Sigmoid colon (tissue), 7 donors: Measurements from ENCODE around the gene CEACAM16. TPM values are rescaled to one million over a fixed set of nuclear protein-coding genes. Genes with fewer than 3 reads are reported as not detected.

ENCODE experiments used
- DNase-seq: peaks from one replicate; pipeline ENCODE4 v3.0.0-alpha.2; 2019
- H3K27ac ChIP-seq, 4 donors: fragments of 200-600 bp; sonication (generic); one replicate each; pipeline ENCODE4 v1.5.1; 2016 to 2019; ENCODE audit warnings: mild to moderate bottlenecking in 1 of 4
- H3K27me3 ChIP-seq, 3 donors: fragments of 200-600 bp; sonication (generic); one replicate each; pipeline ENCODE4 v1.5.1; 2019; ENCODE audit warnings: mild to moderate bottlenecking in 1 of 3
- H3K36me3 ChIP-seq, 4 donors: fragments of 200-600 bp; sonication (generic); one replicate each; pipeline ENCODE4 v1.5.1; 2016 to 2019
- H3K4me1 ChIP-seq, 4 donors: fragments of 200-600 bp; sonication (generic); one replicate each; pipeline ENCODE4 v1.5.1; 2017 to 2019
- H3K4me3 ChIP-seq, 4 donors: fragments of 200-600 bp; sonication (generic); one replicate each; pipeline ENCODE4 v1.5.1; 2017 to 2019; ENCODE audit warnings: mild to moderate bottlenecking in 2 of 4, moderate library complexity in 1 of 4
- H3K9me3 ChIP-seq, 4 donors: fragments of 200-600 bp in 3 of 4; sonication (generic) in 3 of 4; one replicate each; pipeline versions ENCODE4 v1.5.1 to v1.6.1; 2013 to 2019
- EP300 ChIP-seq, 4 donors: sonication (generic); formaldehyde crosslinking; IDR thresholded peaks; one replicate each; pipeline ENCODE4 v1.6.1; 2017; ENCODE audit warnings: antibody characterized with exemption in 4 of 4
- POLR2A ChIP-seq, 2 donors: fragments of 450-650 bp; IDR thresholded peaks; one replicate each; pipeline ENCODE4 v1.6.1; 2016; ENCODE audit warnings: antibody characterized with exemption in 2 of 2, mild to moderate bottlenecking in 2 of 2, moderate library complexity in 2 of 2
- POLR2AphosphoS5 ChIP-seq, 4 donors: sonication (generic); formaldehyde crosslinking; IDR thresholded peaks; one replicate each; pipeline ENCODE4 v1.6.1; 2017; ENCODE audit warnings: antibody characterized with exemption in 4 of 4
- WGBS, 2 donors: extraction: QIAGEN DNeasy Blood & Tissue Kit; methylation state at CpG; one replicate each; pipeline ENCODE4 v1.1.7; 2013; 5-methylcytosine and 5-hydroxymethylcytosine counted together
- intact Hi-C: fragments of 100-400 bp; cut with DNase I; formaldehyde crosslinking; loops from one replicate; pipeline ENCODE4 v1.15.1; 2023
- polyA plus RNA-seq, 3 donors: library from polyadenylated mRNA; stranded (reverse); fragments of 200-250 nt; gene quantifications; one replicate each; pipeline ENCODE4 v1.2.3, GENCODE V29; 2013
- total RNA-seq, 4 donors: library from RNA; depleted of rRNA; stranded (reverse); fragments of >200 nt; gene quantifications; one replicate each; pipeline ENCODE4 v1.1.0, GENCODE V29; 2016
- TF ChIP-seq, protein P1 (sequence below), 4 experiments: fragments of 450-650 bp in 3 of 4; fragments of 200-600 bp in 1 of 4; IDR thresholded peaks; one replicate each; pipeline ENCODE4 v1.5.1; 2016 to 2019; ENCODE audit warnings: antibody characterized with exemption in 4 of 4, mild to moderate bottlenecking in 3 of 4, moderate library complexity in 2 of 4
- donor health status: healthy with polysubstance abuse.
- donor health status: Bipolar disorder and iron deficiency.
- donor health status: healthy.

CEACAM16 gene
- total and polyA plus RNA-seq, 7 donors, result not detected

DNA sequence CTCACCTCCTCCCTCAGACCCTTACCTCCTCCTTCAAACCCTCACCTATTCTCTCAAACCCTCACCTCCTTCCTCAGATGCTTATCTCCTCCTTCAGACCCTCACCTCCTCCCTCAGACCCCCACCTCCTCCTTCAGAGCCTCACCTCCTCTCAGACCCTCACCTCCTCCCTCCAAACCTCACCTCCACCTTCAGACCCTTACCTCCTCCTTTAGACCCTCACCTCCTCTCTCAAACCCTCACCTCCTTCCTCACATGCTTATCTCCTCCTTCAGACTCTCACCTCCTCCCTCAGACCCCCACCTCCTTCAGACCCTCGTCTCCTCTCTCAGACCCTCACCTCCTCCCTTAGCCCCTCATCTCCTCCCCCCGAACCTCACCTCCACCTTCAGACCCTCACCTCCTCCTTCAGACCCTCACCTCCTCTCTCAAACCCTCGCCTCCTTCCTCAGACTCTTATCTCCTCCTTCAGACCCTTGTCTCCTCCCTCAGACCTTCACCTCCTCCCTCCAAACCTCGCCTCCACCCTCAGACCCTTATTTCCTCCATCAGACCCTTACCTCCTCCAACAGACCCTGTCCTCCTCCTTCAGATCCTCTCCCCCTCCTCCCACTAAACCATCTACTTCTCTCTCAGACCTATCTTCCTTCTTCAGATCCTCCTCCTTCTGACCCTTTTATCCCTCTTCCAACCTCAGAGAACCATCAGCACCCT is 47.1 kb downstream of the CEACAM16 start:
- peak overlapping the region; percentile 90 to 98 (median 94) for H3K27ac ChIP-seq
- intact Hi-C loops, result loop anchor here (5.0 kb wide), 2 partner anchors 101 to 1551 kb away; partner anchors contain the start of genes HIF3A and NECTIN2
- TF ChIP-seq EP300 (IDR thresholded peaks at IDR 0.05) (no peak), POLR2A (IDR thresholded peaks at IDR 0.05) (no peak), POLR2AphosphoS5 (IDR thresholded peaks at IDR 0.05) (no peak)
- TF ChIP-seq, protein P1, sequence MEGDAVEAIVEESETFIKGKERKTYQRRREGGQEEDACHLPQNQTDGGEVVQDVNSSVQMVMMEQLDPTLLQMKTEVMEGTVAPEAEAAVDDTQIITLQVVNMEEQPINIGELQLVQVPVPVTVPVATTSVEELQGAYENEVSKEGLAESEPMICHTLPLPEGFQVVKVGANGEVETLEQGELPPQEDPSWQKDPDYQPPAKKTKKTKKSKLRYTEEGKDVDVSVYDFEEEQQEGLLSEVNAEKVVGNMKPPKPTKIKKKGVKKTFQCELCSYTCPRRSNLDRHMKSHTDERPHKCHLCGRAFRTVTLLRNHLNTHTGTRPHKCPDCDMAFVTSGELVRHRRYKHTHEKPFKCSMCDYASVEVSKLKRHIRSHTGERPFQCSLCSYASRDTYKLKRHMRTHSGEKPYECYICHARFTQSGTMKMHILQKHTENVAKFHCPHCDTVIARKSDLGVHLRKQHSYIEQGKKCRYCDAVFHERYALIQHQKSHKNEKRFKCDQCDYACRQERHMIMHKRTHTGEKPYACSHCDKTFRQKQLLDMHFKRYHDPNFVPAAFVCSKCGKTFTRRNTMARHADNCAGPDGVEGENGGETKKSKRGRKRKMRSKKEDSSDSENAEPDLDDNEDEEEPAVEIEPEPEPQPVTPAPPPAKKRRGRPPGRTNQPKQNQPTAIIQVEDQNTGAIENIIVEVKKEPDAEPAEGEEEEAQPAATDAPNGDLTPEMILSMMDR (IDR thresholded peaks at IDR 0.05), result no peak
- H3K4me1 ChIP-seq, result peaks cover 0 to 87% (median 78%) of the 10 kb centered on the region in 4 donors
- no peaks in the 10 kb centered on the region for H3K27me3 ChIP-seq
- 66 to 74% methylated on average over 4 of the region's 4 CpGs for WGBS, 2 donors
- H3K4me3 ChIP-seq, result no peak overlapping the region
- H3K36me3 ChIP-seq, result peaks cover 0 to 4% (median 0%) of the 10 kb centered on the region in 4 donors
- no peak for DNase-seq
- H3K9me3 ChIP-seq, result no peaks in the 10 kb centered on the region

DNA sequence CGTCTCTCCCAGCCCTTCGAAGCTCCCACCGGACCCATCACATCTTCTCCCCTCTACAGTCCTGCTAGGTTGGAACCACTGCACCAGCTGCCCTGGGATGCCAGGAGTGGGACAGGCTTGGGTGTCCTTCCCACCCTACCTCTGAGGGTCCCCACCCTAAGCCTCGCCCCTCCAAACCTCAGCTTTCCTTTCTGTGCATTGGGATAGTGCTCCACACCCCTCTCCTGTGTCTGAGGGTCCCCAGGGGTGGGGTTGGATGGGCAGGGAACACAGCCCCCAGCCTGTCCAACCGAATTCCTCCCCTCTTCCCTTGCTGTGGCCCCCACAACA is 47.6 kb downstream of the CEACAM16 start:
- Histone ChIP-seq H3K36me3 (peaks cover 0 to 9% (median 0%) of the 10 kb centered on the region in 4 donors), H3K27ac (peak overlapping the region; percentile 90 to 98 (median 94)), H3K4me3 (peak overlapping the region in 1 of 4 donors; percentile 72), H3K27me3 (no peaks in the 10 kb centered on the region), H3K4me1 (peaks cover 0 to 87% (median 78%) of the 10 kb centered on the region in 4 donors), H3K9me3 (no peaks in the 10 kb centered on the region)
- no peak for DNase-seq
- TF ChIP-seq POLR2AphosphoS5 (IDR thresholded peaks at IDR 0.05), result no peak
- TF ChIP-seq, protein P1 (IDR thresholded peaks at IDR 0.05), result no peak
- TF ChIP-seq EP300 (IDR thresholded peaks at IDR 0.05), result no peak
- TF ChIP-seq POLR2A (IDR thresholded peaks at IDR 0.05), result no peak
- WGBS, 2 donors, result 44 to 75% methylated on average over 5 of the region's 5 CpGs
- intact Hi-C loops, result loop anchor here (5.0 kb wide), 2 partner anchors 101 to 1551 kb away; partner anchors contain the start of genes HIF3A and NECTIN2

DNA sequence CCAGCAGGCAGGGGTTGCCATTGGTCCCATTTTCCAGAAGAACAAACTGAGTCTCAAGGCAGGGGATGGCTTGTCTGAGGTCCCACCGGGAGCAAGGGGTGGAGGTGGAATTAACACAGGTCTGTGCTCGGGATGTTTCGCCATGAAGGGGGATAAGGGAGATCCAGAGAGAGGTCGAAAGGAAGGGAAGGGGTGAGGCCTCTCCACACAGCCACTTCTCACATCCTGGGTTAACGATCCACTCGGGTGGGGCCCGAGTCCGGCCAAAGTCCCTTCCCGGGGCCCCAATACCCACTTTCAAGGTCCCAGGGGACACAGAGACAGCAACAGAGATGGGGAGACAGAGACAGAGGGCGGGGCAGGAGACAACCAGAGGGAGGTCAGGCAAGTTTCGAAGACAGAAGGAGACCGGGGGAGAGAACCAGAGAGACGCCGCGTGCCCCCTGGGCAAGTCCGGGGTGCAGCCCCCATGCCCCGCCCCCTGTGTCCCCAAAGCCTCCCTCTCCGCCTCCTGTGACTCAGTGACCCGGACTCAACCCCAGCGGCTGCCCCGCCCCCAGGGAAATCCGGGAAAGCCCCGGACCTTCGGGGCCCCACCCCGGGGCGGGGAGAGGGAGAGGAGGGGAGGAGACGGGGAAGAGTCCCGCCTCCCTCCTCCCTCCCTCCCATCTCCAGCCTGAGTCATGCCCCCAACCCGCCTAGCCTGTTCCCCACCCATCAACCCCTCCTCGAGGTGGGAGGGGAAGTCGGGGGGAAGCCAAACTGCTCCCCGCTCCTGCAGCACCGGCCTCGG is 48.2 kb downstream of the CEACAM16 start:
- DNase-seq, result peak; percentile 98
- peak; percentile 82 to 95 (median 90) for TF ChIP-seq POLR2AphosphoS5 (IDR thresholded peaks at IDR 0.05)
- peak; percentile 58 to 76 for TF ChIP-seq POLR2A (IDR thresholded peaks at IDR 0.05)
- TF ChIP-seq EP300 (IDR thresholded peaks at IDR 0.05), result peak in 3 of 4 donors; percentile 36 to 87 (median 61)
- TF ChIP-seq, protein P1 (IDR thresholded peaks at IDR 0.05), result no peak
- peaks cover 0 to 15% (median under 1%) of the 10 kb centered on the region in 4 donors for H3K36me3 ChIP-seq
- intact Hi-C loops, result loop anchor here (5.0 kb wide), 2 partner anchors 100 to 1550 kb away; partner anchors contain the start of genes HIF3A and NECTIN2
- WGBS, 2 donors, result 2 to 7% methylated on average over 34 of the region's 34 CpGs
- H3K4me1 ChIP-seq, result peaks cover 0 to 89% (median 79%) of the 10 kb centered on the region in 4 donors
- H3K4me3 ChIP-seq, result peak overlapping the region; percentile 59 to 83 (median 76)
- no peaks in the 10 kb centered on the region for H3K9me3 ChIP-seq
- H3K27ac ChIP-seq, result peak overlapping the region; percentile 90 to 98 (median 94)
- no peaks in the 10 kb centered on the region for H3K27me3 ChIP-seq

DNA sequence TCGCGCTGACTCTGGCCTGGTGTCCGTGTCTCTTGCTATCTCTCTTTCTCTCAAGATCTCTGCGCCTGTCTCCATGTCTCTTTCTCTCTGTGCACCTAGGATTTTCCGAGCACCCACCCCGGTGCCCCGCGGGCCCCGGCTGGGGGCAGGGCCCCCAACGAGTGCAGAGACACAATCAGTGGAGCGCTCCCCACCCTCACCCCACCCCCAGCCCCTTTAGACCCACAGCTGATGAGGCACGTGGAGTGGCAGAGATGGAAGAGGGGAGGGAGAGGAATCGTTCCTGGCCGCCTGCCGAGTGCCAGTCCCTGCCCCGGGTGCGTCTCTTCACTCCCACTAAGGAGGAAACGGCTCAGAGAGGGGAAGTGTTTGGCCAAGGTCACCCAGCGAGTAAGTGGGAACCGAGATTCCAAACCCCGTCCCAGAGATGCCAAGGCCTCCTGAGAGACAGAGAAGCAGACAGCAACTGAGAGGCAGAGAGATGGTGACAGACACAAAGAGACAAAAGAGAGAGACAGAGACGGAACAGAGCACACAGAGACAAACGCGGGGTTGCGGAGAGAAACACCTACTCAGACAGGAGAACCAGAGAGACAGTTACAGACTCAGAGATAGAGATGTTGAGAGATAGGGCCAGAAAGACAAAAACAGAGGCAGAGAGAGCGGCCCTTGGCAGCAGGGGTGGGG is 48.9 kb downstream of the CEACAM16 start:
- peaks cover 0 to 22% (median 2%) of the 10 kb centered on the region in 4 donors for H3K36me3 ChIP-seq
- no peaks in the 10 kb centered on the region for H3K9me3 ChIP-seq
- DNase-seq, result peak; percentile 89
- TF ChIP-seq EP300 (IDR thresholded peaks at IDR 0.05) (no peak), POLR2AphosphoS5 (IDR thresholded peaks at IDR 0.05) (peak in 1 of 4 donors; percentile 18)
- peaks cover 0 to 89% (median 79%) of the 10 kb centered on the region in 4 donors for H3K4me1 ChIP-seq
- WGBS, 2 donors, result 0 to 1% methylated on average over 25 to 26 of the region's 26 CpGs
- H3K27me3 ChIP-seq, result no peaks in the 10 kb centered on the region
- intact Hi-C loops, result loop anchor here (5.0 kb wide), 2 partner anchors 99 to 1549 kb away; partner anchors contain the start of genes HIF3A and NECTIN2
- H3K27ac ChIP-seq, result peak overlapping the region; percentile 90 to 98 (median 94)
- H3K4me3 ChIP-seq, result peak overlapping the region; percentile 59 to 83 (median 76)
